ENCODE data around the gene TOMM20L.

TOMM20L gene

DNA sequence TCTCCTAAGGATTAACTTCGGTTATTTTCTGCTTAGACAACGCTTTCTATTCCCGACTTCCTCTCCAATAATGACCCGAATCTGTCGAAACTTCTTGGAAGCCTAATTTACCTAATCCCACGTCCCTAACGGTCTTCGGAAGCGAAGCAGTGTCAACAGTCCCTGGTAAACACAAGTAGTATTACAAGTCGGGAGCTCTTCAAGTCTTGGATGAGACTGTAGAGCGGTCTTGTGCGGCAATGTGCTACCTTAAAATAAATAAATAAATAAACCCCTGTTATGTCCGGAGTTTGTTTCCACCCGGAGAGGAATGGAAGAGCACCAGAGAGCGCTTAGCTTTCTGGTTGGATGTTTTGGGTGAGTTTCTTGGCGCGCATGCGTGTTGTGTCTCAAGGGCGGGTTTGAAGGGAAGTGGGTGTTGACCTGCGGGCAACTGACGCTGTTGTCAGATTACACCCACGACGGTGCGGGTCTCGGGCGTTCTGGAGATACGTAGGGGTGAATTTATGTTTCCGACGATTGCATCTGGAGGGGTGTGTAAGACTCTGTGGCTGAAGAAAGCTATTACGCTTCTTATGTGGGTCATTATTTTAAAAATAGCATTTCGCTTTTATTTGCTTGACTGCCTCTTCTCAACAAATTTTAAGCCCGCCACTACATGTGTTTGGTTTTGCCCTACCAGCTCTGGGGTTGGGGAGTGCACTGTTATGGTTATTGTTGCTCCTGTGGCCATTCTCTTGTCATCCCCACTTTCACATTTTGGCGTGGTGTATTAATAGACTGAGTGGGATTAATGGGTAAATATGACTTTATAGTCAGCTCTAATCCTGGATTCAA is 31.8 kb downstream of the TOMM20L start, which contains the start of the genes KIAA0586 and TIMM9:
KIAA0586 (plus strand) TSS at position 439 of the 837 bp plus-strand sequence. CDS start 546 bp downstream, outside the sequence.
TIMM9 (minus strand) TSS at position 251 of the 837 bp plus-strand sequence. CDS start 15,586 bp downstream, outside the sequence.
- DNase-seq (ENCODE audit: low spot score): peak; percentile 97

DNA sequence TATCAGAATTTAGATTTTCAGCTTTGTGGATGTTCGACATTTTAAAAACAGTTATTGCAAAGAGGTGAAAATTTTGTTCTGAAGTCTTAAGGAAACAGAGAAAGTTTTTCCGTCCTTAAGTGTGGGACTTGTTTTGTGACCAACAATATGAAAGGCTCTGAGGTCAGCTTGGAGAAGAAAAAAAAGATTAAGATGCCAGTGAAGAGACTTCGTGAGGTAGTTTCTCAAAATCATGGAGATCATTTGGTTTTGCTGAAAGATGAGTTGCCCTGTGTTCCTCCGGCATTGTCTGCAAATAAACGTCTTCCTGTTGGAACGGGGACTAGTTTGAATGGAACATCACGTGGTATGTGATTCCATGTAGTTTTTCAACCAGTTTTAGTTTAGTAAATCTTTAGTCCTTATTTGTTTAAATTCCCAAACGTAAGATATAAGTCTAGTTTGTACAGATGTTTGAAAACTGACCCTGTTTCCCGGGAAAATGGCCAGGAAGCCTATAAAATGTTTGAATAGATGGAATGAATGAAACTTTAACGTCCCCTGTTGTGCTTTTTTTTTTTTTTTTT is 32.5 kb downstream of the TOMM20L start:
- DNase-seq (ENCODE audit: low spot score): peak; percentile 36

DNA sequence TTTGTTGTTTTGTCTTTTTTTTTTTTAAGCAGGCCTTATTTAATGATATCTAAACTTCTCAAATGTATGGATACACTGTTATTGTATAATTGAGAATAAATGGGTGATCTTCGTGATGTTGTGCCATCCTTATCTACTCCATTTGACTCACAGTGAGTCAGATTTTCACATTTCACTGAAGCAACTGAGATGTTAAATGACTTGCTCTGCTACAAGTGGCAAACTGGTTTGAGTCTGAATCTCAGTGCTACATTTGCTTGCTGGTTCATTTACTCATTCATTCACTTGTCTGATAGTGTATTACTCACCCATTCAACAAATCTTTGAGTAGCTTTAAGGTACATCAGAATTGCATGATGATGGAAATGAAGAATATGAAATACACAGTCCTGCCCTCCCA is 34.4 kb downstream of the TOMM20L start:
- no peak for DNase-seq (ENCODE audit: low spot score)

DNA sequence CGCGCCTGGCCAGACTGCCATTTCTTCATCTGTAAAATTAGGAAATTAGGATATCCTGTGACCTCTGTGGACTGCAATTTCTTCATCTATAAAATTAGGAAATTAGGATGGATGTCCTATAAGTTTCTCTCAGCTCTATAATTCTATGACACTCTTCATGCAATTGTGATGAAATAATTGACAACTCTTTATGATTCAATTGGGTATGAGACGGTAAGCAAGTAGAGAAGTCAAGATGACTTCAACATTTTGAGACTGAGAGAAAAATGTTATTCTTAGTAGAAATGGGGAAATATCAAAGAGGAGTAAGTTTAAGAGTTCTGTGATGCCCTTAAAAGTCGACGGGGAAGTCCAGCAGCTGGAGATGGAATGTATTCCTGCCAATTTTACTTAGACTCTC is 43.7 kb downstream of the TOMM20L start:
- no peak for DNase-seq (ENCODE audit: low spot score)

DNA sequence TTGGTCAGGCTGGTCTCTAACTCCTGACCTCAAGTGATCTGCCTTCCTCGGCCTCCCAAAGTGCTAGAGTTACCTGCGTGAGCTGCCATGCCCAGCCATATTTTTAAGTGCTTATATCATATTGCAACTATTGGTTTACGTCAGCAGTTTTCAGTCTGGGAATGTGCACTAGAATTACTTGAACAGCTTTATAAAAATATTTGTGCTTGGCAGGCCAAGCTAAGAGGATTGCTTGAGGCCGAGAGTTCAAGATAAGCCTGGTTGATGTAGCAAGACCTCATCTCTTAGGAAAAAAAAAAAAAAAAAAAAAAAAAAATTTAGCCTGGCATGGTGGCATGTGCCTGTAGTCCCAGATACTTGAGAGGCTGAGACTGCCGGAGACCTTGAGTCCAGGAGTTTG is 48.9 kb downstream of the TOMM20L start:
- DNase-seq (ENCODE audit: low spot score): no peak

DNA sequence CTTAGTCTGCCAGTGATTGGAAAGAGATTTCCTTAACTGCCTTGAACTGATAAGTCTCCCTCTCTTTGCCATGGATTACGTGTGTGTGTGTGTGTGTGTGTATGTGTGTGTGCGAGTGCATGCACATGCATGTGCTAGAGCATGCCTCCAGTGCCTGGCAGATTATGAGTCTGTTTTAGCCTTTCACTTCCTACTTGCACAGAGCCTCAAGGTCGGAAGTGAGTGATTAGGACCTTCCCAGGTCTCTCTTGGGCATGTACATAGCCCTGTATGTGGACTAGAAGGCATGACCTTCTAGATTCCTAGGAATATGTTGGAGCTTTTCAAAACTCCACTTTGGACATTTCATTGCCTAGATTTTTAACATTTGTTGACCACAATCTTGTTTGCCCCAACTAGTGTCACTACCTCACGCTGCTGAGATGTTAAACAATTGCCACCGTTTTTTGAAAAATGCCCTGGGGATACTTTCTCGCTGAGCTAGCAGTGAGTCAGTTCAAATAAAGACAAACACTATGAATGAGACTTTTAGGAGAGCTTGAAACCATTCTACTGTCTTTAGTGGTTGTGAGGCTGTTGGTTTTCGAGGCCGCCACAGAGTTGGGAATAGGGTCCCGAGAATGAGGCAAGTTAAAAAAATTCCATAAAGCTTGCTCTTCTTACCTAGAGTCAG is 60.0 kb downstream of the TOMM20L start:
- DNase-seq (ENCODE audit: low spot score): no peak

All from Ammon's horn (tissue), 1 donor.